AG10803 (cell line): ENCODE data around the gene CCDC88C.
"Not testable (repeated sequence)": the region's sequence is repeated elsewhere in the genome, so short reads cannot be mapped to it uniquely, and the experiment has no call there.

Experiments
- DNase-seq: peaks from one replicate; pipeline ENCODE4 v3.0.0; 2010; ENCODE audit warnings: low read depth
- H3K4me3 ChIP-seq: 2 replicates; pipeline ENCODE4 v1.5.1; 2011; ENCODE audit warnings: mild to moderate bottlenecking, low read length, control low read depth
- CTCF ChIP-seq: conservative IDR thresholded peaks from 2 replicates; pipeline ENCODE4 v1.5.1; 2011; ENCODE audit warnings: mild to moderate bottlenecking, low read length, control low read depth, inconsistent platforms

CCDC88C gene

DNA sequence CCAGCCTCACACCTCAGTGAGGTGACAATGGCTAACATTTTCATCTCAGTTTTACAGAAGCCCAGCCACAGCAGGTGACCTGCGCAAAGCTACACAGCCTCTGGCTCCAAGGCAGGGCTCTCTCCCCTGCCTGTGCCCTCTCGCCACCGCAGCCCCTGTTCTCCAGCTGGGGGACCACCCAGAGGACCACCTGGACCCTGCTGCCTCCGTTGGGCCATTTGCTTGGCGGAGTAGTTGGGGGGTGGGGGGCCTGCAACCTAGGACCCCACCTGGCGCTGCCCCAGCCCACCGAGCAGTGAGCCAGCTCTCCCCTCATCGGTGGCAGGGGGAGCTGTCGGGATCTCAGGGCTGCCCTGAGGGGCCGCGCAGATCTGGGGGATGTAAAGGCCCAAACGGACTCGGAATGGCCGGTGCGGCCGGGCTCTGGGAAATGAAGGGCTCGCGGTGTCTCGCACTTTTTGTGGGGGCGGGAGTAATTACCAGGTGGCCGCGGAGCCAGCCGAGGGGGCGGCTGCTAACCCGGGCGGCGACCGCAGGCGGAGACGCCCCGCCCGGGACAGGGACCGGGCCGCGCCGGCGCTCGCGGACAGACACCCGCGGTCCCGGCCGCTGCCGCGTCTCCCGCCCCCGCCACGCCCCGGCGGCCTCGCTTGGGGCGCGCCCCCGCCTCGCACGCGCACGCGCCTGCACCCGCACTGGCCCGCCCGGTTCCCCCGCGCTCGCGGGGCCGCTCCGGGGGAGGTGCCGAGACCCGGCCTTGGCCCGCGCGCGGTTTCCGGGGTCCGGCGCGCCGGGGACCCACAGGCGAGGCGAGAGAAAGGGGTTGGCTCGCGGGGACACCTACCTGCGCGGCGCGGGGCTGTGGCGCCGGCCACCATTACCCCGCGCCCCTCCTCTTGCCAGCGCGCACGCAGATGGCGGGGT is 164.5 kb downstream of the CCDC88C start:
- TF ChIP-seq CTCF, result no peak
- DNase-seq, result no peak
- peak overlapping the region; percentile 57 for H3K4me3 ChIP-seq

GRCh38 chr14:91250912-91251311 is 166.7 kb downstream of the CCDC88C start:
- no peak for TF ChIP-seq CTCF
- peak; percentile 76 for DNase-seq
- no peak overlapping the region for H3K4me3 ChIP-seq

DNA sequence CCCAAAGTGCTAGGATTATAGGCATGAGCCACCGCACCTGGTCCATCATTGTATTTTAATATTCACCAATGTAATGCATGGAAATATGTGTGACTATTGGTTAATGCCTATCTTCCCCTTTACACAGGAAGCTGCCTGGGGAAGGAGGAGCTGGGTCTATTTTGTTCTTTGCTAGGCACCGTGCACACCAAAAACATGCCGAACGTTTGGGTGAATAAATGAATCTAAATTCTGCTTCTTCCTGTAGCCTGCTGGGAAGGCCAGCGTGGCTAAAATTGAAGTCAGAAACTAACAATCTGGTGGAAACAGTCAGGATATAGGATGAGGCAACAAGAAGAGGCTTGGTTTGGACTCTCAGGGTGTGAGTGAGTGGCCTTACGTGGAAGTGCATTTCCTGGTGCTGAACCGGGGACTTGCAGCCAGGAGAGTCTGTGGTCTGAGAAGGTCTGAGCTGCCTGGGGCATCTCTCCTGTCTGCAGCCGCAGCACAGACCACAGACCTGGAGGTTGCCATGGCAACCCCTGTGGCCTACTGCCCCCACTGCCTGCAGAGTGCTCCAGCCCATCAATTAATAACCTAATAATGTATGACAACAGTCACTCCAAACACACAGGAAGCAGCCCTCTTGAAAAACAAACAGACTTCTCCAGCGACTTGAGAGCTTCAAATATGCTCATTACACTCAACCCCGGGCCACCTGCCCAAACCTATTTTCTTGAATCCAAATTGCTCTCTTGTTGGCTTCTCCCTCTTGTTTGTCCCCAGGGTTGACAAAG is 167.6 kb downstream of the CCDC88C start:
- peak; percentile 56 for DNase-seq
- no peak for TF ChIP-seq CTCF
- H3K4me3 ChIP-seq, result no peak overlapping the region

DNA sequence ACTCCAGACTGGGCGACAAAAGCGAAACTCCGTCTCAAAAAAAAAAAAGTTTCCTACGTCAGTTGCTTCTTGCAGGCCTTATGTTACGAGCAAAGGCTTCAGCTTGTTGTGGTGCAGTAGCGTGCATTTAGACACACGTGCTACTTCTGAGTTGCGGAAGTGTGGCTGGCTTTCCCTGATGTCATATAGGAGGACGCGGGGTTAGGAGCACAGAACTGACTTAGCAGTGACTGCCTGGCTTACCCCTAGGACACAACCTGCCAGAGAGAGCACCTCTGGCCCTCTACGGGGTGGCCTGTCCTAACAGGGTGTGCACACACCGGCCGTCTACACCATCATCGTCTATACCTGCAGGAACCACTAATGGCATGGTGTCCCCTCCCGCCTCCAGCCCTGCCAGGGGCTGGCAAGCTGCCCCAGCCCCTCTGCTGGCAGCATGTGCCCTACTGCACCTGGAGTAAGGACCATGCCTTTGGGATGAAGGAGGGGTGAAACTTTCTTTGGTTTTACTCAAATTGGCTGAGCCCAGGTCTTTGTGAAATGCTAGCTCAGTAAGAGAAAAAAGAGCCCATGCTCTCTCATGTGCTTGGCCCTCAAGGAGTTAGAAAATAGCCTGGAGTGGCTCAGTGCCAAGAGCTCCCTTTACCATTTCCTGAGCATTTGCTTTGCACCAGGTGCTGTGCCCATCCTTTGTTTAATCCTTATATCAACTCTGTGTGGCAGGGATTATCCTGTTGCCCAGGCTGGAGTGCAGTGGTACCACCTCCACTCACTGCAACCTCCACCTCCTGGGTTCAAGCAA is 171.4 kb downstream of the CCDC88C start:
- no peak for TF ChIP-seq CTCF
- no peak overlapping the region for H3K4me3 ChIP-seq
- DNase-seq, result no peak

DNA sequence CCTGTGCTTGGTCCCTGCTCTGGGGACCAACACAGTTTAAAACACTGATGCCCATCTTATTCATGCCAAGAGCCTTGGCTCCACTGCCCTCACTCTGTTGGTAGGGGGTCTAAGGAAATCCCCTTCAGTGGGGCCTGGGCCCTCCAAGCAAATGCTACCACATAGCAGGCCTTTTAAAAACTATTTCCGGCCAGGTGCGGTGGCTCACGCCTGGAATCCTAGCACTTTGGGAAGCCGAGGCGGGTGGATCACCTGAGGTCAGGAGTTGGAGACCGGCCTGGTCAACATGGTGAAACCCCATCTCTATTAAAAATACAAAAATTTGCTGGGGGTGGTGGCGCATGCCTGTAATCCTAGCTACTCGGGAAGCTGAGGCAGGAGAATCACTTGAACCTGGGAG is 172.0 kb downstream of the CCDC88C start:
- H3K4me3 ChIP-seq, result not testable (repeated sequence)

DNA sequence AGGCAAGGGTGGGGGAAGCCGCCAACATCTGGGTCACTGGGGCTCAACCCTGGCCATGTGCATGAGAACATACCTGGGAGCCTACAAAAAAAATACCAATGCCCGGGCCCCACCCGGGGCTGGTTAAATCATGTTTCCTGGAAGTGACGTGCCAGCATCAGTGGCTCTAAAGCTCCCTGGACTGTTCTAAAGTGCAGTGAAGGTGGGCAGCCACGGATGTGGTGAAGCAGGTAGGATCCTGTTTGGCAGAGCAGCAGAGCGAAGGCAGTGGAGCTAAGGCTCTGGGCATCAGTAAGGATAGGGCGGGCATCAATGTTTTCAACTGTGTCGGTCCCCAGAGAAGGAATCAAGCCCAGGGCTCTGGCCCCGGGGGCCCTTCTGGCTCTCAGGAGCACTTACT is 172.6 kb downstream of the CCDC88C start:
- no peak for TF ChIP-seq CTCF

More for the DNA sequence above, 172.0 kb downstream of the CCDC88C start:
- DNase-seq, result not testable (repeated sequence)

GRCh38 chr14:91244501-91244901 is 173.1 kb downstream of the CCDC88C start, which contains the start of gene GPR68:
Gene GPR68 (minus strand): TSS chr14:91244704. CDS start chr14:91235050, 9,654 bp downstream.
- TF ChIP-seq CTCF, result no peak; the same call in 1 of the 2 replicates
- H3K4me3 ChIP-seq, result peak within 1 kb of the TSS; percentile 46
- DNase-seq, result peak; percentile 84

More for the DNA sequence above, 172.6 kb downstream of the CCDC88C start:
- no peak for DNase-seq
- H3K4me3 ChIP-seq, result no peak overlapping the region; the same call in 1 of the 2 replicates
